Measurements from ENCODE around the gene ENDOV. TPM values are rescaled to one million over a fixed set of nuclear protein-coding genes. Genes with fewer than 3 reads are reported as not detected.
A peak's percentile ranks its signal among the peaks of the same experiment; 100 is the strongest.

Gene ENDOV
- total RNA-seq, 3 donors from 2014 or later = 24.1 to 29.7 (median 24.9) TPM

DNA sequence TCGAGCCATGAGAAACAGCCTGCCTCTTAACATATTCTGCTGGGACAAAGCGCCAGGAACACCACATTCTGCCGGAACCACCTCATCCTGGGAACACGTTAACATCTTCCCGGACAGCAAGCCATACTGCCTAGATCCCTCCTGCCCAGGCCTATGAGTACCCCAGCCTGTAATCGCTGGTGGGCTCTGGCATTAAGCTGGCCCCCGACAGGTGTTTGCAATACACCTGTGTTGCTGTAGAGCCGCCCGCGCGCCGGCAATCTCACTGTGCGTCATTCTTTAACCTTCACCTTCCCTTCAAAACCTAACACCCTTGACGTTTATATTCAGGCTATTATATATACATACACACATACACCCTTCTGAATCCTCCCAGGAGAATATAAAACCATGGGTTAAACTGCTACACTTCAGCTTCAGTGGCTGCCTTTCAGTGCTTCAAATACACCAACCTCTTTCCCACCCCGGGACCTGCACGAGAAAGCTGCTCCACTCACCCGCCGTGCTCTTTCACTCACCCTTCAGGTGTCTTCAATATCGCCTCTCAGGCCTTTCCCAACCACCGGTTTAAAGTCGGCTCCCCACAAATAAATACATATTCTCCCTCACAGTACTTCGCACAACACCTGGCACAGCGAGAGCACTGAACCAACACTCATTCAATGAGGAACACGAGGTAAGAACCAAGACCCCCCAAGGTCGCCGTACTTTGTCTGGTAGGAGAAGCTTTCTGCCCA is 1.0 kb upstream of the ENDOV start:
- DNase-seq (no peak), ATAC-seq (no peak)
- Histone ChIP-seq H3K9me3 (no peaks in the 10 kb centered on the region), H3K36me3 (ENCODE audit: low read depth) (no peaks in the 10 kb centered on the region), H3K4me3 (no peak overlapping the region), H3K4me1 (ENCODE audit: low read depth) (peaks cover 12% of the 10 kb centered on the region)
- intact Hi-C loops (cut with DNase I, micrococcal nuclease) = no loop called here
- TF ChIP-seq, protein P1, sequence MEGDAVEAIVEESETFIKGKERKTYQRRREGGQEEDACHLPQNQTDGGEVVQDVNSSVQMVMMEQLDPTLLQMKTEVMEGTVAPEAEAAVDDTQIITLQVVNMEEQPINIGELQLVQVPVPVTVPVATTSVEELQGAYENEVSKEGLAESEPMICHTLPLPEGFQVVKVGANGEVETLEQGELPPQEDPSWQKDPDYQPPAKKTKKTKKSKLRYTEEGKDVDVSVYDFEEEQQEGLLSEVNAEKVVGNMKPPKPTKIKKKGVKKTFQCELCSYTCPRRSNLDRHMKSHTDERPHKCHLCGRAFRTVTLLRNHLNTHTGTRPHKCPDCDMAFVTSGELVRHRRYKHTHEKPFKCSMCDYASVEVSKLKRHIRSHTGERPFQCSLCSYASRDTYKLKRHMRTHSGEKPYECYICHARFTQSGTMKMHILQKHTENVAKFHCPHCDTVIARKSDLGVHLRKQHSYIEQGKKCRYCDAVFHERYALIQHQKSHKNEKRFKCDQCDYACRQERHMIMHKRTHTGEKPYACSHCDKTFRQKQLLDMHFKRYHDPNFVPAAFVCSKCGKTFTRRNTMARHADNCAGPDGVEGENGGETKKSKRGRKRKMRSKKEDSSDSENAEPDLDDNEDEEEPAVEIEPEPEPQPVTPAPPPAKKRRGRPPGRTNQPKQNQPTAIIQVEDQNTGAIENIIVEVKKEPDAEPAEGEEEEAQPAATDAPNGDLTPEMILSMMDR (IDR thresholded peaks at IDR 0.05) = no peak

- peak overlapping the region; percentile 81 for H3K4me3 ChIP-seq
- ATAC-seq = peak; percentile 17
- no peaks in the 10 kb centered on the region for H3K9me3 ChIP-seq
- H3K4me1 ChIP-seq (ENCODE audit: low read depth) = peaks cover 12% of the 10 kb centered on the region
- TF ChIP-seq, protein P1 (IDR thresholded peaks at IDR 0.05) = no peak
- intact Hi-C loops (cut with DNase I, micrococcal nuclease) = no loop called here
- no peak for DNase-seq
- H3K36me3 ChIP-seq (ENCODE audit: low read depth) = no peaks in the 10 kb centered on the region
These were observed 512 bp upstream of the ENDOV start for GRCh38 chr17:80414508-80414802.

DNA sequence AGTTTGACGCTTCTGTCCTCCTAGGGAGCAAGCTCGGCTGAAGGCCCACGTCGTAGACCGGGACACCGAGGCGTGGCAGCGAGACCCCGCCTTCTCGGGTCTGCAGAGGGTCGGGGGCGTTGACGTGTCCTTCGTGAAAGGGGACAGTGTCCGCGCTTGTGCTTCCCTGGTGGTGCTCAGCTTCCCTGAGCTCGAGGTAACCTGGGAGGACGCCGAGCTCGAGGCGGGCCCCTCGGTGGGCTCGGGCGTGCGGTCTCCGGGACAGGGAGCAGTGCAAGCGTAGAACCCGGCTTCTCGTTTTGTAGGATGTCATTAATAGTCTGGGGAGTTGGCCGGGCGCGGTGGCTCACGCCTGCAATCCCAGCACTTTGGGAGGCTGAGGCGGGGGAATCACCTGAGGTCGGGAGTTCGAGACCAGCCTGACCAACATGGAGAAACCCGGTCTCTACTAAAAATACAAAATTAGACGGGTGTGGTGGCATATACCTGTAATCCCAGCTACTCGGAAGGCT is 715 bp downstream of the ENDOV start:
- no peaks in the 10 kb centered on the region for H3K9me3 ChIP-seq
- peak overlapping the region; percentile 81 for H3K4me3 ChIP-seq
- ATAC-seq (peak; percentile 0), DNase-seq (no peak)
- H3K4me1 ChIP-seq (ENCODE audit: low read depth) = peaks cover 12% of the 10 kb centered on the region
- intact Hi-C loops (cut with DNase I, micrococcal nuclease) = no loop called here
- TF ChIP-seq, protein P1 (IDR thresholded peaks at IDR 0.05) = no peak
- no peaks in the 10 kb centered on the region for H3K36me3 ChIP-seq (ENCODE audit: low read depth)

DNA sequence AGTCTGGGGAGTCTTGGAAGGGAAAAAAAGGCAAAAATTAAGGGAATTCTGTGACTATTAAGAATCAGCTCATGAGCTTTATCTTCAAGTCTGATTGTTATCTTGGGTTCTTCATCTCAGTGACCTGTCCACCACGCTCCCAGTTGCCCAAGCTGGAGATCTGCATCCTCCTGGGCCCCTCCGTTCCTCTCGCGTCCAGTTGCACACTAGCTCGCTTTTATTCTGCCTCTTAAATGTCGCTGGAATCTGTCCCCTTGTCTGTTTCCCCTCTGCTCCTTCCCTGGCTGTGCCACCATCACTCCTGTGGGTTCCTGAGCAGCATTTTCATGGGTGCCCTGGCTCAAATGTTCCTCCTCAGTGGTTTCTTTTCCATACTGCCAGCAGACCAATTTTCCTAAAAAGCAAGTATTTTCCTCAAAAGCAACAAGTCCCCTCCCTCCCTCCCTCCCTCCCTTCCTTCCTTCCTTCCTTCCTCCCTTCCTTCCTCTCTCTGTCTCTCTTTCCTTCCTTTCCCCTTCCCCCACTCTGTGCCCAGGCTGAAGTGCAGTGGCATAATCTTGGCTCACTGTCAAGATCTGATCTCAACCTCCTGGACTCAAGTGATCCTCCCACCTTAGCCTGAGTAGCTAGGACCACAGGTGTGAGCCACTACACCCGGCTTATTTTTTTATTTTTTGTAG is 1.4 kb downstream of the ENDOV start:
- DNase-seq (no peak), ATAC-seq (no peak)
- TF ChIP-seq, protein P1 (IDR thresholded peaks at IDR 0.05) = no peak
- intact Hi-C loops (cut with DNase I, micrococcal nuclease) = no loop called here
- H3K9me3 ChIP-seq = no peaks in the 10 kb centered on the region
- H3K4me3 ChIP-seq = no peak overlapping the region
- H3K36me3 ChIP-seq (ENCODE audit: low read depth) = no peaks in the 10 kb centered on the region
- peaks cover 12% of the 10 kb centered on the region for H3K4me1 ChIP-seq (ENCODE audit: low read depth)

DNA sequence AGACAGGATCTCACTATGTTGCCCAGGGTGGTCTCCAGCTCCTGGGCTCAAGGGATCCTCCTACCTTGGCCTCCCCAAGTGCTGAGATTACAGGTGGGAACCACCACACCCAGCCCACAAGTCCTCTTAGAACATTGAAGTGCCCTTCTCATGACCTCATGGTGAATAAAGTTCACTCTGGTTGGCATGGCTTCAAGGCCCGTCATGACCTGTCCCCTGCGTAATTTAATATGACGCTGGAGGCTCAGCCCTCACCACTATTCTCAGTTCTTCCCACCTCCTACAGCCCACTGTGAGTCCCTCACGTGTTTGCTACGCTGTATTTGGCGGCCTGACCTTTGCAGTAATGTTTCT is 1.9 kb downstream of the ENDOV start:
- intact Hi-C loops (cut with DNase I, micrococcal nuclease) = no loop called here
- no peaks in the 10 kb centered on the region for H3K36me3 ChIP-seq (ENCODE audit: low read depth)
- ATAC-seq (no peak), DNase-seq (no peak)
- no peak overlapping the region for H3K4me3 ChIP-seq
- H3K9me3 ChIP-seq = no peaks in the 10 kb centered on the region
- H3K4me1 ChIP-seq (ENCODE audit: low read depth) = peaks cover 12% of the 10 kb centered on the region
- TF ChIP-seq, protein P1 (IDR thresholded peaks at IDR 0.05) = no peak
